ENCODE measurements around the gene WDPCP.

GRCh38 chr2:63078852-63079606, 509.2 kb downstream of the WDPCP start:
- TF ChIP-seq CTCF (IDR thresholded peaks at IDR 0.05) (no peak), EP300 (IDR thresholded peaks at IDR 0.05) (no peak), POLR2A (IDR thresholded peaks at IDR 0.05) (no peak)

Data from gastroesophageal sphincter (tissue), 3 donors.